ENCODE data around the gene CXADR. TPM values are rescaled to one million over a fixed set of nuclear protein-coding genes. Genes with fewer than 3 reads are reported as not detected.

The CXADR gene
- total and polyA plus RNA-seq, 4 donors, result 6.3 to 40.2 (median 18.8) TPM

DNA sequence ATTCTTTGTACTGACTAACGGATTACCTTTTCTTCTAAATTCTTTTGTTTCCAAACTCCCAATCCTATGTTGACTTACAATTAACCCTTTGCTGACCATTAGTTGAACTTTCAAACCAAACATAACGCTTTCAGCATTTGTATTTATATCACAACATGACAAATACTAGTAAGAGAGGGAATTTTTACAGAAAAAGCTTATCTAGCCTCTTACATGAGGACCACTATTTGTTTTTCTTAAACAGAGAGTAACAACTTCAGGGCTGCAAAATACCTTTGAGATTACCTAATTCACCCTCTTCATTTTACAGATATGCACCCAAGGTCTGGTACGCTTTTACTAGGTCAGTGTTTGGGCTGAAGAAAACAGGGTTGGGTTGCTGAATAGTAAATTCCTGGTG, 45.0 kb upstream of the CXADR start:
- Histone ChIP-seq H3K27ac (ENCODE audit: low read depth in 1 of 2, low read length in 1 of 2) (peak overlapping the region in 1 of 2 donors; percentile 41), H3K9me3 (ENCODE audit: control insufficient read depth in 4 of 4, insufficient read depth in 3 of 4, low read length in 3 of 4) (no peaks in the 10 kb centered on the region), H3K36me3 (ENCODE audit: control insufficient read depth in 4 of 4, insufficient read depth in 4 of 4, low read length in 4 of 4) (no peaks in the 10 kb centered on the region), H3K4me1 (ENCODE audit: control insufficient read depth in 5 of 5, insufficient read depth in 5 of 5, low read length in 5 of 5) (peaks cover 0 to 5% (median 0%) of the 10 kb centered on the region in 5 donors), H3K4me3 (no peak overlapping the region), H3K9ac (ENCODE audit: insufficient read depth in 1 of 2, low read length in 2 of 2) (peak overlapping the region in 1 of 2 donors; percentile 54), H3K27me3 (ENCODE audit: control insufficient read depth in 3 of 3, insufficient read depth in 3 of 3, low read length in 2 of 3) (no peaks in the 10 kb centered on the region)
- DNase-seq (peak in 1 of 3 donors; percentile 28), ATAC-seq (ENCODE audit: insufficient read depth, low FRiP score) (no peak)
- TF ChIP-seq, protein P1, sequence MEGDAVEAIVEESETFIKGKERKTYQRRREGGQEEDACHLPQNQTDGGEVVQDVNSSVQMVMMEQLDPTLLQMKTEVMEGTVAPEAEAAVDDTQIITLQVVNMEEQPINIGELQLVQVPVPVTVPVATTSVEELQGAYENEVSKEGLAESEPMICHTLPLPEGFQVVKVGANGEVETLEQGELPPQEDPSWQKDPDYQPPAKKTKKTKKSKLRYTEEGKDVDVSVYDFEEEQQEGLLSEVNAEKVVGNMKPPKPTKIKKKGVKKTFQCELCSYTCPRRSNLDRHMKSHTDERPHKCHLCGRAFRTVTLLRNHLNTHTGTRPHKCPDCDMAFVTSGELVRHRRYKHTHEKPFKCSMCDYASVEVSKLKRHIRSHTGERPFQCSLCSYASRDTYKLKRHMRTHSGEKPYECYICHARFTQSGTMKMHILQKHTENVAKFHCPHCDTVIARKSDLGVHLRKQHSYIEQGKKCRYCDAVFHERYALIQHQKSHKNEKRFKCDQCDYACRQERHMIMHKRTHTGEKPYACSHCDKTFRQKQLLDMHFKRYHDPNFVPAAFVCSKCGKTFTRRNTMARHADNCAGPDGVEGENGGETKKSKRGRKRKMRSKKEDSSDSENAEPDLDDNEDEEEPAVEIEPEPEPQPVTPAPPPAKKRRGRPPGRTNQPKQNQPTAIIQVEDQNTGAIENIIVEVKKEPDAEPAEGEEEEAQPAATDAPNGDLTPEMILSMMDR (IDR thresholded peaks at IDR 0.05; ENCODE audit: control extremely low read depth, extremely low read depth), result no peak
- WGBS, 2 donors, result 43 to 80% methylated on average over 3 of the region's 3 CpGs

DNA sequence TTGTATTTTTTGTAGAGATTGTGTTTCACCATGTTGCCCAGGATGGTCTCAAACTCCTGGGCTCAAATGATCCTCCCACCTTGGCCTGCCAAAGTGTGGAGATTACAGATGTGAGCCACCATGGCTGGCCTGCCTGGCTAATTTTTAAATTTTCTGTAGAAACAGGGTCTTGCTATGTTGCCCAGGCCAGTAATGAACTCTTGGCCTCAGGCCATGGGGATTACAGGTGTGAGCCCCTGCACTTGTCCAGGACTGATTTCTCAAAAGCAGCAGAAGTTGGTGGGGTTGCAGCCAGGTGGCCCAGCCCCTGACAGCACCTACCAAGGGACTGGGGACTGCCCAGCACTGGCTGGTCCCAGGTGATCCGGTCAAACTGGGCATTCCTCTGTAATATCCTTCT, 44.1 kb upstream of the CXADR start:
- no peak for ATAC-seq (ENCODE audit: insufficient read depth, low FRiP score)
- H3K27ac ChIP-seq (ENCODE audit: low read depth in 1 of 2, low read length in 1 of 2), result no peak overlapping the region
- no peaks in the 10 kb centered on the region for H3K9me3 ChIP-seq (ENCODE audit: control insufficient read depth in 4 of 4, insufficient read depth in 3 of 4, low read length in 3 of 4)
- no peak overlapping the region for H3K9ac ChIP-seq (ENCODE audit: insufficient read depth in 1 of 2, low read length in 2 of 2)
- H3K27me3 ChIP-seq (ENCODE audit: control insufficient read depth in 3 of 3, insufficient read depth in 3 of 3, low read length in 2 of 3), result no peaks in the 10 kb centered on the region
- TF ChIP-seq, protein P1 (IDR thresholded peaks at IDR 0.05; ENCODE audit: control extremely low read depth, extremely low read depth), result no peak
- no peak overlapping the region for H3K4me3 ChIP-seq
- H3K4me1 ChIP-seq (ENCODE audit: control insufficient read depth in 5 of 5, insufficient read depth in 5 of 5, low read length in 5 of 5), result peaks cover 0 to 5% (median 0%) of the 10 kb centered on the region in 5 donors
- 93 to 98% methylated on average over 1 of the region's 1 CpG for WGBS, 2 donors
- no peak for DNase-seq
- H3K36me3 ChIP-seq (ENCODE audit: control insufficient read depth in 4 of 4, insufficient read depth in 4 of 4, low read length in 4 of 4), result no peaks in the 10 kb centered on the region

DNA sequence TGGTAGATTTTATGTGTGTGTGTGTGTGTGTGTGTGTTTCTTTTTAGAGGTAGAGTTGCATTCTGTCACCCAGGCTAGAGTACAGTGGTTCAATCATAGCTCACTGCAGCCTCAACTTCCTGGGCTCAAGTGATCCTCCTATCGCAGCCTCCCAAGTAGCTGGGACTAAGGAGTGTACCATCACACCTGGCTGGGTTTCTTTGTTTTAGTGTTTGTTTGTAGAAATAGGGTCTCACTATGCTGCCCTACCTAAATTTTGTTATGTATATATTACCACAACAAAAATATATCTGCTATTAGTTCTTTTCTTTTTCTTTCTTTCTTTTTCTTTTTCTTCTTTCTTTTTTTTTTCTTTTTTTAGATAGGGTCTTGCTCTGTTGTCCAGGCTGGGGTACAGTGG, 43.1 kb upstream of the CXADR start:
- Histone ChIP-seq H3K36me3 (ENCODE audit: control insufficient read depth in 4 of 4, insufficient read depth in 4 of 4, low read length in 4 of 4) (no peaks in the 10 kb centered on the region), H3K27me3 (ENCODE audit: control insufficient read depth in 3 of 3, insufficient read depth in 3 of 3, low read length in 2 of 3) (no peaks in the 10 kb centered on the region), H3K4me3 (no peak overlapping the region), H3K27ac (ENCODE audit: low read depth in 1 of 2, low read length in 1 of 2) (no peak overlapping the region), H3K9ac (ENCODE audit: insufficient read depth in 1 of 2, low read length in 2 of 2) (no peak overlapping the region), H3K9me3 (ENCODE audit: control insufficient read depth in 4 of 4, insufficient read depth in 3 of 4, low read length in 3 of 4) (no peaks in the 10 kb centered on the region), H3K4me1 (ENCODE audit: control insufficient read depth in 5 of 5, insufficient read depth in 5 of 5, low read length in 5 of 5) (peaks cover 0 to 5% (median 0%) of the 10 kb centered on the region in 5 donors)
- TF ChIP-seq, protein P1 (IDR thresholded peaks at IDR 0.05; ENCODE audit: control extremely low read depth, extremely low read depth), result no peak
- 91 to 94% methylated on average over 1 of the region's 1 CpG for WGBS, 2 donors
- no peak for ATAC-seq (ENCODE audit: insufficient read depth, low FRiP score)
- DNase-seq, result no peak

DNA sequence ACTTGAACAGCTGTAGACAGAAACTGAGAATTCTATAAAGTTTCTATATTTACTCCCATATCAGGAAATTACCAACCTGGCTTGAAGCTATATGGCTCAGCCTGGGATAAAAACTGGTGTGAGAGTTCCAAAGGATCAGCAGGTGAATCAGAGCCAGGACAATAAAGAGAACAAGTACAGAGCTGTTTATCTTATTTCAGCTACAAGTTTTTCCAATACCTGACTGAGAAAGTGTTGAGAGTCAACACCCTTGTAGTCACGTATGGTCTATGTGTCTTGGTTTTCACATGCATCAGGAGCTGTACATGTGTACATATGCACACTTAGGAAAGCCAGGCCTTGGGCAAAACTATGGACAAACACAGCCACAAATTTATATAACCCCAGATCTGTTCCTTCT, 40.7 kb upstream of the CXADR start:
- WGBS, 2 donors, result 77 to 91% methylated on average over 1 of the region's 1 CpG
- Histone ChIP-seq H3K4me3 (no peak overlapping the region), H3K36me3 (ENCODE audit: control insufficient read depth in 4 of 4, insufficient read depth in 4 of 4, low read length in 4 of 4) (no peaks in the 10 kb centered on the region), H3K4me1 (ENCODE audit: control insufficient read depth in 5 of 5, insufficient read depth in 5 of 5, low read length in 5 of 5) (peaks cover 0 to 5% (median 0%) of the 10 kb centered on the region in 5 donors), H3K9me3 (ENCODE audit: control insufficient read depth in 4 of 4, insufficient read depth in 3 of 4, low read length in 3 of 4) (no peaks in the 10 kb centered on the region), H3K27ac (ENCODE audit: low read depth in 1 of 2, low read length in 1 of 2) (no peak overlapping the region), H3K9ac (ENCODE audit: insufficient read depth in 1 of 2, low read length in 2 of 2) (no peak overlapping the region), H3K27me3 (ENCODE audit: control insufficient read depth in 3 of 3, insufficient read depth in 3 of 3, low read length in 2 of 3) (no peaks in the 10 kb centered on the region)
- ATAC-seq (ENCODE audit: insufficient read depth, low FRiP score) (no peak), DNase-seq (no peak)
- TF ChIP-seq, protein P1 (IDR thresholded peaks at IDR 0.05; ENCODE audit: control extremely low read depth, extremely low read depth), result no peak
